Endothelial cell of umbilical vein (primary cell): ENCODE measurements around the gene GNAS-AS1.

Experiments
- CTCF ChIP-seq, 2 donors: IDR thresholded peaks; 1 replicate in 1 of 2; 2 replicates in 1 of 2; pipeline ENCODE4 v1.5.1; 2011; ENCODE audit warnings: low read length in 2 of 2, mild to moderate bottlenecking in 2 of 2, moderate library complexity in 2 of 2, control low read depth in 1 of 2, inconsistent platforms in 1 of 2, low read depth in 1 of 2; ENCODE audit not compliant: insufficient read depth in 1 of 2; ENCODE audit errors: extremely low read depth in 1 of 2
- EZH2 ChIP-seq: IDR thresholded peaks from 2 replicates; pipeline ENCODE4 v1.6.1; 2012; ENCODE audit warnings: borderline replicate concordance, low read depth, mild to moderate bottlenecking, moderate library complexity, low read length, inconsistent platforms; ENCODE audit not compliant: severe bottlenecking

- TF ChIP-seq EZH2 (no peak), CTCF (IDR thresholded peaks at IDR 0.05; ENCODE audit: extremely low read depth in 1 of 2, insufficient read depth in 1 of 2, low read depth in 1 of 2, low read length in 2 of 2) (no peak)
Measured at GRCh38 chr20:58853466-58853865, 2.8 kb upstream of the GNAS-AS1 start.
